Measurements from ENCODE around the gene TBX3. TPM values are rescaled to one million over a fixed set of nuclear protein-coding genes. Genes with fewer than 3 reads are reported as not detected.
A peak's percentile ranks its signal among the peaks of the same experiment; 100 is the strongest.

TBX3 gene
- polyA plus RNA-seq, 2 of the 4 experiments (the other 2 are of a cell fraction) = 22.8 to 28.0 TPM

- TF ChIP-seq HES2 (IDR thresholded peaks at IDR 0.05) = no peak
- no peak for TF ChIP-seq HEYL (CRISPR knock-in tag; IDR thresholded peaks at IDR 0.05)
- TF ChIP-seq ZNF302 (CRISPR knock-in tag; IDR thresholded peaks at IDR 0.05) = no peak
- TF ChIP-seq ZSCAN20 (CRISPR knock-in tag; IDR thresholded peaks at IDR 0.05) = no peak
- no peak for TF ChIP-seq HDAC2 (IDR thresholded peaks at IDR 0.05)
- TF ChIP-seq USF2 (IDR thresholded peaks at IDR 0.05) = no peak
These were observed 34.4 kb downstream of the TBX3 start (continued) for GRCh38 chr12:114649585-114649984.

- POLR2A ChIA-PET = no interaction called here
- Histone ChIP-seq H3K4me3 (no peak overlapping the region), H3K4me2 (no peak overlapping the region), H3K27ac (no peak overlapping the region), H3K9me3 (no peaks in the 10 kb centered on the region), H3K4me1 (no peaks in the 10 kb centered on the region)
- DNase-seq (ENCODE audit: low read depth in 1 of 2, low spot score in 1 of 2) = no peak
- CTCF ChIA-PET = interaction anchor here (0.6 to 2.1 kb wide), 6 partner anchors 11 to 1105 kb away, joined by 3 to 11 read pairs (median 4); no protein-coding TSS in a partner anchor
- FAIRE-seq = no peak
- TF ChIP-seq ZFP36 (IDR thresholded peaks at IDR 0.05; ENCODE audit: borderline replicate concordance, partially characterized antibody) (peak; percentile 27), HDAC2 (IDR thresholded peaks at IDR 0.05) (no peak)
- no peak for ATAC-seq
- WGBS (ENCODE audit: missing lambda C conversion rate) = 91% methylated on average over 3 of the region's 3 CpGs
These were observed 35.3 kb downstream of the TBX3 start for GRCh38 chr12:114648711-114649110.

GRCh38 chr12:114638790-114639435 is 45.1 kb downstream of the TBX3 start:
- no peak overlapping the region for H3K4me3 ChIP-seq
- peak overlapping the region in 1 of 2 experiments; percentile 76; a peak in 1 of 6 replicates for H3K27ac ChIP-seq
- TF ChIP-seq RCOR1 (IDR thresholded peaks at IDR 0.05; ENCODE audit: low read depth, low read length) (no peak), MAX (IDR thresholded peaks at IDR 0.05) (no peak), RFX5 (IDR thresholded peaks at IDR 0.05) (no peak), POLR2A (IDR thresholded peaks at IDR 0.05; ENCODE audit: low read length) (no peak), EP300 (IDR thresholded peaks at IDR 0.05) (no peak), CHD4 (IDR thresholded peaks at IDR 0.05; ENCODE audit: borderline replicate concordance) (no peak), SMC3 (IDR thresholded peaks at IDR 0.05) (no peak), FOSL2 (IDR thresholded peaks at IDR 0.05) (no peak), FOSL2 (CRISPR knock-in tag; IDR thresholded peaks at IDR 0.05) (no peak), RAD21 (conservative IDR thresholded peaks at IDR 0.05 in 1 of 2, IDR thresholded peaks at IDR 0.05 in 1 of 2) (no peak), HEYL (CRISPR knock-in tag; IDR thresholded peaks at IDR 0.05) (no peak), HOXB5 (CRISPR knock-in tag; IDR thresholded peaks at IDR 0.05) (no peak), PHF8 (IDR thresholded peaks at IDR 0.05; ENCODE audit: borderline replicate concordance, low read depth) (no peak), MYC (IDR thresholded peaks at IDR 0.05; ENCODE audit: borderline replicate concordance, low read length) (no peak), ZC3H11A (IDR thresholded peaks at IDR 0.05) (no peak), JUN (IDR thresholded peaks at IDR 0.05) (no peak), REST (IDR thresholded peaks at IDR 0.05) (no peak), RARB (CRISPR knock-in tag; IDR thresholded peaks at IDR 0.05) (no peak), BHLHE40 (IDR thresholded peaks at IDR 0.05; ENCODE audit: low read depth, low read length) (no peak), ATOH8 (CRISPR knock-in tag; IDR thresholded peaks at IDR 0.05; ENCODE audit: low read depth) (no peak)
- CTCF ChIA-PET = interaction anchor here (1.4 to 5.4 kb wide), 6 partner anchors 9 to 1279 kb away, joined by 3 to 51 read pairs (median 8); no protein-coding TSS in a partner anchor
- H3K9me3 ChIP-seq = no peaks in the 10 kb centered on the region
- DNase-seq (ENCODE audit: low read depth in 1 of 2, low spot score in 1 of 2) (no peak), FAIRE-seq (no peak), ATAC-seq (no peak)
- POLR2A ChIA-PET = no interaction called here
- no peak overlapping the region for H3K4me2 ChIP-seq
- 75% methylated on average over 6 of the region's 6 CpGs for WGBS (ENCODE audit: missing lambda C conversion rate)
- H3K4me1 ChIP-seq = peaks cover 11% of the 10 kb centered on the region; the same call in 1 of the 3 replicates

All from A549 (cell line).